ENCODE data around the gene TMEM94. TPM values are rescaled to one million over a fixed set of nuclear protein-coding genes. Genes with fewer than 3 reads are reported as not detected.

Gene TMEM94
- total and polyA plus RNA-seq, 2 of the 13 experiments (the other 11 are each of a cell fraction or from before 2014, with no cell fraction given), result 32.6 to 134 TPM

- TF ChIP-seq ZFP37 (CRISPR knock-in tag; IDR thresholded peaks at IDR 0.05; ENCODE audit: borderline replicate concordance) (no peak), ONECUT2 (CRISPR knock-in tag; IDR thresholded peaks at IDR 0.05) (no peak), CCAR2 (optimal IDR thresholded peaks at IDR 0.05; ENCODE audit: low read depth, low read length) (no peak), TCF7 (IDR thresholded peaks at IDR 0.05; ENCODE audit: low read depth) (no peak), GATAD1 (CRISPR knock-in tag; IDR thresholded peaks at IDR 0.05) (no peak), ZNF383 (CRISPR knock-in tag; IDR thresholded peaks at IDR 0.05; ENCODE audit: borderline replicate concordance) (no peak), HMGA1 (CRISPR knock-in tag; conservative IDR thresholded peaks at IDR 0.05) (no peak), ZNF800 (CRISPR knock-in tag; IDR thresholded peaks at IDR 0.05) (peak; percentile 54; the same call in 1 of the 2 replicates), MYC (CRISPR knock-in tag; IDR thresholded peaks at IDR 0.05; ENCODE audit: borderline replicate concordance) (no peak; the same call in none of the 2 replicates), ZNF768 (CRISPR knock-in tag; IDR thresholded peaks at IDR 0.05) (peak; percentile 44; the same call in 1 of the 2 replicates), ATM (IDR thresholded peaks at IDR 0.05; ENCODE audit: borderline replicate concordance) (no peak), ZNF891 (CRISPR knock-in tag; IDR thresholded peaks at IDR 0.05) (peak; percentile 53; the same call in 1 of the 2 replicates), ZNF589 (CRISPR knock-in tag; conservative IDR thresholded peaks at IDR 0.05) (no peak), MBD4 (IDR thresholded peaks at IDR 0.05; ENCODE audit: borderline replicate concordance, low read length) (no peak), ZNF343 (CRISPR knock-in tag; IDR thresholded peaks at IDR 0.05) (0 out of 2 replicates have a peak, but pooled peaks have one; percentile 20), RELA (CRISPR knock-in tag; IDR thresholded peaks at IDR 0.05) (0 out of 2 replicates have a peak, but pooled peaks have one; percentile 8), HOXA9 (CRISPR knock-in tag; IDR thresholded peaks at IDR 0.05; ENCODE audit: borderline replicate concordance) (0 out of 2 replicates have a peak, but pooled peaks have one; percentile 36), ZNF501 (CRISPR knock-in tag; IDR thresholded peaks at IDR 0.05) (peak; percentile 69; the same call in 1 of the 2 replicates), ZNF281 (CRISPR knock-in tag; IDR thresholded peaks at IDR 0.05; ENCODE audit: borderline replicate concordance) (no peak), DRAP1 (CRISPR knock-in tag; IDR thresholded peaks at IDR 0.05) (0 out of 2 replicates have a peak, but pooled peaks have one; percentile 11), CHD2 (IDR thresholded peaks at IDR 0.05; ENCODE audit: low read depth, low read length) (no peak)
- TF ChIP-seq, protein P1, sequence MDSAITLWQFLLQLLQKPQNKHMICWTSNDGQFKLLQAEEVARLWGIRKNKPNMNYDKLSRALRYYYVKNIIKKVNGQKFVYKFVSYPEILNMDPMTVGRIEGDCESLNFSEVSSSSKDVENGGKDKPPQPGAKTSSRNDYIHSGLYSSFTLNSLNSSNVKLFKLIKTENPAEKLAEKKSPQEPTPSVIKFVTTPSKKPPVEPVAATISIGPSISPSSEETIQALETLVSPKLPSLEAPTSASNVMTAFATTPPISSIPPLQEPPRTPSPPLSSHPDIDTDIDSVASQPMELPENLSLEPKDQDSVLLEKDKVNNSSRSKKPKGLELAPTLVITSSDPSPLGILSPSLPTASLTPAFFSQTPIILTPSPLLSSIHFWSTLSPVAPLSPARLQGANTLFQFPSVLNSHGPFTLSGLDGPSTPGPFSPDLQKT (CRISPR knock-in tag; IDR thresholded peaks at IDR 0.05; ENCODE audit: borderline replicate concordance), result no peak
- TF ChIP-seq, protein P2, sequence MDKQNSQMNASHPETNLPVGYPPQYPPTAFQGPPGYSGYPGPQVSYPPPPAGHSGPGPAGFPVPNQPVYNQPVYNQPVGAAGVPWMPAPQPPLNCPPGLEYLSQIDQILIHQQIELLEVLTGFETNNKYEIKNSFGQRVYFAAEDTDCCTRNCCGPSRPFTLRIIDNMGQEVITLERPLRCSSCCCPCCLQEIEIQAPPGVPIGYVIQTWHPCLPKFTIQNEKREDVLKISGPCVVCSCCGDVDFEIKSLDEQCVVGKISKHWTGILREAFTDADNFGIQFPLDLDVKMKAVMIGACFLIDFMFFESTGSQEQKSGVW (CRISPR knock-in tag; IDR thresholded peaks at IDR 0.05; ENCODE audit: borderline replicate concordance), result no peak
These were observed 69.5 kb downstream of the TMEM94 start (continued) for GRCh38 chr17:75525806-75526554.

All from HepG2 (cell line).